Activated CD8-positive, alpha-beta T cell treated with anti-CD3 and anti-CD28 coated beads for 36 hours (primary cell): ENCODE data around the gene INPP5J. TPM values are rescaled to one million over a fixed set of nuclear protein-coding genes. Genes with fewer than 3 reads are reported as not detected.

Experiments
- ATAC-seq: fragments of 200-7000 bp; cut with Tn5 transposase; one replicate; pipeline ENCODE4 v1.10.0; 2021; ENCODE audit warnings: mild to moderate bottlenecking, moderate library complexity
- CTCF ChIA-PET: fragments of 350-600 bp; sonication (Branson Sonifier 250); formaldehyde crosslinking; loops from one replicate; lab custom pipeline; 2021; ENCODE audit warnings: antibody characterized with exemption; lab: Charles Lee
- POLR2A ChIA-PET: fragments of 350-600 bp; sonication (Branson Sonifier 250); formaldehyde crosslinking; loops from one replicate; lab custom pipeline; 2021; ENCODE audit warnings: antibody characterized with exemption; lab: Charles Lee
- DNase-seq: peaks from one replicate; pipeline ENCODE4 v3.0.0-alpha.2; 2020
- H3K27ac Mint-ChIP-seq: one replicate; pipeline ENCODE4 v1.8.0; 2021; ENCODE audit warnings: mild to moderate bottlenecking, mixed read lengths
- H3K27me3 Mint-ChIP-seq: one replicate; pipeline ENCODE4 v1.8.0; 2021; ENCODE audit warnings: mixed read lengths
- H3K36me3 Mint-ChIP-seq: one replicate; pipeline ENCODE4 v1.8.0; 2021; ENCODE audit warnings: low read depth, mixed read lengths
- H3K4me1 Mint-ChIP-seq: one replicate; pipeline ENCODE4 v1.8.0; 2021; ENCODE audit warnings: low read depth, mixed read lengths
- H3K4me3 Mint-ChIP-seq: one replicate; pipeline ENCODE4 v1.8.0; 2021; ENCODE audit warnings: mild to moderate bottlenecking, moderate library complexity, mixed read lengths
- H3K9me3 Mint-ChIP-seq: one replicate; pipeline ENCODE4 v1.8.0; 2021; ENCODE audit warnings: mixed read lengths
- intact Hi-C: fragments of 100-400 bp; cut with micrococcal nuclease; formaldehyde crosslinking; loops from one replicate; pipeline ENCODE4 v1.10.0; 2022
- microRNA-seq: library from miRNA; unstranded; fragments of <30 nt; microRNA quantifications from one replicate; pipeline ENCODE4 v1.2.0, GENCODE V29; 2022; ENCODE audit warnings: borderline microRNAs expressed, borderline replicate concordance
- total RNA-seq, 2 experiments: library from RNA; stranded (reverse); gene quantifications; one replicate each; pipeline ENCODE4 v1.2.3, GENCODE V29; 2021
- TF ChIP-seq, protein P1 (sequence below): fragments of 200-600 bp; IDR thresholded peaks from one replicate; pipeline ENCODE4 v1.8.0; 2022; ENCODE audit warnings: antibody characterized with exemption, mild to moderate bottlenecking

INPP5J gene
- total RNA-seq, 2 experiments from 2014 or later = 0.09 to 0.29 TPM

DNA sequence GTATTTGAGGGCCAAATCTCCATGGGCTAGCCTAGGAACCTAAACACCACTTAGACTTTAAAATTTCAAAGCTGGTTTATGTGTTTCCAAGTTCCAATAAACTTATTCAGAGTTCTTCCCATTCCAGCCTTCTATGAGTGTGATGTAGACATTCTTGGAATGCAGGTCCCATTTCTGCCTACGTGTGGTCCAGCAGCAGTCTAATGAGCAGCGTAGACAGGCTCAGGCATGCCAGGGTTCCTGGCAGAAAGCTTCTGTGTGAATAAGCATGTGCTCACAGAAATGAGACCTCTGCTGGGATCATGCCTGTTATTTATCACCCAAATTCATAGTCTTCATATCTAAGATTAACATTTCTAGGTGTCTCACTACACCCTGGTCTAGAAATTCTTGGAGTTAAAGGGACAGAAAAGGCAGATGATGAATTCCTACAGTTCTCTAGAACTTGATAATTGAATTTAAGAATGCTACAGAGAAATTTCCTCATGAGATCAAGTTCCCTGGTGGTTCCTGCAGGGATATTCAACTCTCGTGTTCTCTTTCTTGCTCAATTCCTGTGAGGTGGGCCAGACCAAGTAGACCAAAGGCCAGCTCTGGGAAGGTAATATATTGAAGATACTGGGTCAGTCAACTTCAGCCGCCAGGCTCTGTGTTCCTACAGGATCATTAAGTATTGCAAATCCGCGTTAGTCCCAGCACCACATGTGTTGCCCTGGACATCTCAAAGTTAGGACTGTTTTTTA is 54.8 kb downstream of the INPP5J start:
- peaks cover 10% of the 10 kb centered on the region for H3K36me3 Mint-ChIP-seq
- TF ChIP-seq, protein P1, sequence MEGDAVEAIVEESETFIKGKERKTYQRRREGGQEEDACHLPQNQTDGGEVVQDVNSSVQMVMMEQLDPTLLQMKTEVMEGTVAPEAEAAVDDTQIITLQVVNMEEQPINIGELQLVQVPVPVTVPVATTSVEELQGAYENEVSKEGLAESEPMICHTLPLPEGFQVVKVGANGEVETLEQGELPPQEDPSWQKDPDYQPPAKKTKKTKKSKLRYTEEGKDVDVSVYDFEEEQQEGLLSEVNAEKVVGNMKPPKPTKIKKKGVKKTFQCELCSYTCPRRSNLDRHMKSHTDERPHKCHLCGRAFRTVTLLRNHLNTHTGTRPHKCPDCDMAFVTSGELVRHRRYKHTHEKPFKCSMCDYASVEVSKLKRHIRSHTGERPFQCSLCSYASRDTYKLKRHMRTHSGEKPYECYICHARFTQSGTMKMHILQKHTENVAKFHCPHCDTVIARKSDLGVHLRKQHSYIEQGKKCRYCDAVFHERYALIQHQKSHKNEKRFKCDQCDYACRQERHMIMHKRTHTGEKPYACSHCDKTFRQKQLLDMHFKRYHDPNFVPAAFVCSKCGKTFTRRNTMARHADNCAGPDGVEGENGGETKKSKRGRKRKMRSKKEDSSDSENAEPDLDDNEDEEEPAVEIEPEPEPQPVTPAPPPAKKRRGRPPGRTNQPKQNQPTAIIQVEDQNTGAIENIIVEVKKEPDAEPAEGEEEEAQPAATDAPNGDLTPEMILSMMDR = no peak
- no peaks in the 10 kb centered on the region for H3K27me3 Mint-ChIP-seq
- POLR2A ChIA-PET = interaction anchor here (1.2 kb wide), 2 partner anchors 30 to 36 kb away, joined by 3 read pairs; no protein-coding TSS in a partner anchor
- H3K27ac Mint-ChIP-seq = no peak overlapping the region
- intact Hi-C loops = no loop called here
- DNase-seq (no peak), ATAC-seq (no peak)
- CTCF ChIA-PET = interaction anchor here (0.9 to 1.5 kb wide), 2 partner anchors 50 to 95 kb away, joined by 3 to 4 read pairs; no protein-coding TSS in a partner anchor
- H3K9me3 Mint-ChIP-seq = peaks cover 2% of the 10 kb centered on the region
- peaks cover 26% of the 10 kb centered on the region for H3K4me1 Mint-ChIP-seq
- H3K4me3 Mint-ChIP-seq = no peak overlapping the region

DNA sequence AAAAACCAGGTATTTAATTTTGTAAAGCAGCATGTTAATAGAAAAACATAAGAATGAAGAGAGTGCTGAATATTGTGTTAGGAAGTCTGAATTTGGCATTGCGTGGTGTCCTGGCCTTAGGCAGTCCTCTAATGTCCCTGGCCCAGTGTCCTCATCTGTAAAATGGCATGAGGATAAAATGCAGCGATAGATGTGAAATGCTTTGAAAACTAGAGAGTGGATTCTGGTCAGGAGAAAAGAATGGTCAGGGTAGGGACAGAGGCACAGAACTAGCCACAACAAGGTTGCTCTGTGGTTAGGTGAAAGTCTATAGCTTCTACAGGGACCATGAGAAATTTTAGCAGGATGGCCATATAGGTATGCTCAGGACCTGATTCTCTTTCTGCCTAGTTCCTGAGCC is 56.1 kb downstream of the INPP5J start:
- POLR2A ChIA-PET = interaction anchor here (1.2 kb wide), 2 partner anchors 16 to 34 kb away, joined by 3 read pairs; no protein-coding TSS in a partner anchor
- ATAC-seq (no peak), DNase-seq (no peak)
- Mint-ChIP-seq H3K36me3 (peaks cover 10% of the 10 kb centered on the region), H3K4me3 (no peak overlapping the region), H3K27ac (no peak overlapping the region), H3K27me3 (no peaks in the 10 kb centered on the region), H3K9me3 (peaks cover 2% of the 10 kb centered on the region), H3K4me1 (peaks cover 13% of the 10 kb centered on the region)
- TF ChIP-seq, protein P1 = no peak
- intact Hi-C loops = no loop called here
- CTCF ChIA-PET = interaction anchor here (0.9 kb wide), 1 partner anchor 48 kb away, joined by 3 read pairs; no protein-coding TSS in a partner anchor

DNA sequence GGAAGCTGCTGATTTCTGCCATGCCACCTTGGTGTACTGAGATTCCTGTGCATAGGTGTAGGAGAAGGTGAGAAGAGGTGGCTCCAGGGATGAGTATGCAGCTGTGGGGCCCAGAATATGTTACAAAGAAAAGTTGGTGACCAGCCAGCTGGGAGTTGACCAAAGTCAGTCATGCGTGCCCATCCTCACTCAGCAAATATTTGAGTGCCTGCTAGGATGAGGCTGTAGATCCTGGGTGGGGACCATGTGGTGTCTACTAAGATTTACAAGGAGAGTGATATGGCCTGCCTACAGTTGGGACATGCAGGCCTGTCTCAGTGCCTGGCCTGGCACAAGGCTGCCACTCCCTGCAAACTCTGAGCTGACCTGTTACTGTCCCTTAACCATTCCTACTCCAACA is 56.6 kb downstream of the INPP5J start:
- TF ChIP-seq, protein P1 = no peak
- Mint-ChIP-seq H3K27ac (no peak overlapping the region), H3K4me1 (peaks cover 10% of the 10 kb centered on the region), H3K4me3 (no peak overlapping the region), H3K36me3 (peaks cover 10% of the 10 kb centered on the region), H3K9me3 (peaks cover 2% of the 10 kb centered on the region), H3K27me3 (no peaks in the 10 kb centered on the region)
- POLR2A ChIA-PET = interaction anchor here (0.6 to 1.2 kb wide), 2 partner anchors 11 to 16 kb away, joined by 3 read pairs; no protein-coding TSS in a partner anchor
- ATAC-seq = no peak
- DNase-seq = no peak
- intact Hi-C loops = no loop called here
- CTCF ChIA-PET = no interaction called here

DNA sequence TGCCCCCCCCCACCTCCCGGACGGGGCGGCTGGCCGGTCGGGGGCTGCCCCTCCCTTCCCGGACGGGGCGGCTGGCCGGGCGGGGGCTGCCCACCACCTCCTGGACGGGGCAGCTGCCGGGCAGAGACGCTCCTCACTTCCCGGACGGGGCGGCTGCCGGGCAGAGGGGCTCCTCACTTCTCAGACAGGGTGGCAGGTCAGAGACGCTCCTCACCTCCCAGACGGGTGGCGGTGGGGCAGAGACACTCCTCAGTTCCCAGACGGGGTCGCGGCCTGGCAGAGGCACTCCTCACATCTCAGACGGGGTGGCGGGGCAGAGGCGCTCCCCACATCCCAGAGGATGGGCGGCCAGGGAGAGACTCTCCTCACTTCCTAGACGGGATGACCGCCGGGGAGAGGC is 61.2 kb downstream of the INPP5J start:
- TF ChIP-seq, protein P1 = no peak
- H3K4me1 Mint-ChIP-seq = peaks cover 6% of the 10 kb centered on the region
- DNase-seq (no peak), ATAC-seq (no peak)
- H3K27me3 Mint-ChIP-seq = no peaks in the 10 kb centered on the region
- peaks cover 11% of the 10 kb centered on the region for H3K36me3 Mint-ChIP-seq
- H3K9me3 Mint-ChIP-seq = peaks cover 2% of the 10 kb centered on the region
- CTCF ChIA-PET = no interaction called here
- no peak overlapping the region for H3K4me3 Mint-ChIP-seq
- intact Hi-C loops = no loop called here
- POLR2A ChIA-PET = no interaction called here
- H3K27ac Mint-ChIP-seq = no peak overlapping the region

Small RNA genes within 50 kb of the gene (microRNA-seq; reads per million reads assigned to microRNA genes)
- 3.3 reads per million, percentile 8 among the genes with 10 or more reads in this experiment for gene MIR3928

Other genes with a start within 250 kb of the INPP5J start
- 10 to 100 TPM; 20.8 to 23.0 TPM for gene MORC2, start 154.2 kb upstream of the INPP5J start, total RNA-seq
- 10 to 100 TPM; 45.2 to 45.7 TPM for gene TUG1, start 153.7 kb upstream of the INPP5J start, total RNA-seq
- 10 to 100 TPM; 32.0 to 36.3 TPM for gene SMTN, start 41.6 kb upstream of the INPP5J start, total RNA-seq
- 1 to 10 TPM; 3.6 to 5.8 TPM for gene SELENOM, start 15.4 kb upstream of the INPP5J start, total RNA-seq
- gene PLA2G3, start 17.5 kb downstream of the INPP5J start, total RNA-seq = not detected
- 10 to 100 TPM; 14.3 to 14.6 TPM for gene RNF185, start 37.2 kb downstream of the INPP5J start, total RNA-seq
- 10 to 100 TPM; 23.2 to 25.5 TPM for gene LIMK2, start 89.3 kb downstream of the INPP5J start, total RNA-seq
- 10 to 100 TPM; 18.2 to 19.6 TPM for gene PIK3IP1, start 169.5 kb downstream of the INPP5J start, total RNA-seq
- gene PATZ1, start 223.4 kb downstream of the INPP5J start, total RNA-seq = 10 to 100 TPM; 28.4 to 29.0 TPM